GM12878 (cell line): ENCODE results near the gene GID8. TPM values are rescaled to one million over a fixed set of nuclear protein-coding genes. Genes with fewer than 3 reads are reported as not detected.
"Not testable (repeated sequence)": the region's sequence is repeated elsewhere in the genome, so short reads cannot be mapped to it uniquely, and the experiment has no call there.

Source experiments
- ATAC-seq: fragments of 200-7000 bp; cut with Tn5 transposase; 3 replicates; pipeline ENCODE4 v1.9.1; 2020; ENCODE audit warnings: mild to moderate bottlenecking, moderate library complexity
- BruUV-seq: library from RNA; stranded (reverse); fragments of 400-500 nt; replicated peaks from 2 replicates; lab custom pipeline; 2021; lab: Mats Ljungman, UMichigan
- CTCF ChIA-PET: fragments of 300-600 bp; sonication (Branson Sonifier 250); formaldehyde crosslinking; extraction: SDS; loops from one replicate; lab custom pipeline; 2021; ENCODE audit warnings: inconsistent platforms; lab: Yijun Ruan, JAX
- POLR2A ChIA-PET: fragments of 350-600 bp; formaldehyde crosslinking; extraction: SDS; loops from one replicate; lab custom pipeline; 2021; ENCODE audit warnings: inconsistent platforms; lab: Charles Lee
- RAD21 ChIA-PET: fragments of 300-600 bp; sonication (Branson Sonifier 250); formaldehyde crosslinking; loops from one replicate; lab custom pipeline; 2023; ENCODE audit warnings: antibody characterized with exemption; ENCODE audit not compliant: unreplicated experiment; lab: Charles Lee
- SMC1A ChIA-PET: fragments of 300-600 bp; sonication (Branson Sonifier 250); formaldehyde crosslinking; loops from one replicate; lab custom pipeline; 2023; ENCODE audit not compliant: unreplicated experiment, uncharacterized antibody; lab: Charles Lee
- DNase-seq: peaks from one replicate; pipeline ENCODE4 v3.0.0-alpha.2; 2011; ENCODE audit warnings: low read depth, low spot score
- FAIRE-seq: peaks from 3 replicates; lab custom pipeline; 2011; peaks lifted over from hg19 to GRCh38; lab: Jason Lieb, UNC
- H2AFZ ChIP-seq: 2 replicates; pipeline ENCODE4 v1.6.0; 2011; ENCODE audit warnings: low read depth, low read length, control low read depth; ENCODE audit not compliant: control insufficient read depth
- H3K27ac ChIP-seq: 2 replicates; pipeline ENCODE4 v1.5.1; 2011; ENCODE audit warnings: control low read depth; ENCODE audit not compliant: control insufficient read depth, insufficient read depth
- H3K27me3 ChIP-seq, 2 experiments: replicated peaks in 1 of 2; 2 replicates each; pipeline versions ENCODE4 v1.6.0 to v1.6.1; 2011; ENCODE audit warnings: low read length in 1 of 2; ENCODE audit not compliant: control insufficient read depth in 2 of 2, insufficient read depth in 2 of 2
- H3K36me3 ChIP-seq, 2 experiments: 2 replicates each; pipeline ENCODE4 v1.5.1; 2011; ENCODE audit warnings: low read length in 1 of 2; ENCODE audit not compliant: control insufficient read depth in 2 of 2, insufficient read depth in 2 of 2
- H3K4me1 ChIP-seq: 2 replicates; pipeline ENCODE4 v1.6.1; 2011; ENCODE audit warnings: mild to moderate bottlenecking, low read length, moderate library complexity, mixed read lengths; ENCODE audit not compliant: control insufficient read depth, insufficient read depth
- H3K4me2 ChIP-seq: 2 replicates; pipeline ENCODE4 v1.6.0; 2011; ENCODE audit warnings: control low read depth; ENCODE audit not compliant: control insufficient read depth, insufficient read depth
- H3K4me3 ChIP-seq: fragments of 200-600 bp; sonication (generic); 2 replicates; pipeline ENCODE4 v1.5.1; 2016
- H3K79me2 ChIP-seq: 2 replicates; pipeline ENCODE4 v1.6.0; 2011; ENCODE audit warnings: low read length; ENCODE audit not compliant: control insufficient read depth, insufficient read depth
- H3K9ac ChIP-seq: 2 replicates; pipeline ENCODE4 v1.8.0; 2011; ENCODE audit warnings: low read length, control low read depth, mixed read lengths; ENCODE audit not compliant: control insufficient read depth, insufficient read depth
- H3K9me3 ChIP-seq: replicated peaks from 3 replicates; pipeline ENCODE4 v1.5.1; 2011; ENCODE audit warnings: mild to moderate bottlenecking, low read length; ENCODE audit not compliant: control insufficient read depth, insufficient read depth
- H4K20me1 ChIP-seq: 2 replicates; pipeline ENCODE4 v1.6.0; 2011; ENCODE audit not compliant: control insufficient read depth, insufficient read depth
- IKZF1 ChIP-seq: fragments of 450-650 bp; conservative IDR thresholded peaks from 2 replicates; pipeline ENCODE4 v1.6.1; 2017; ENCODE audit warnings: antibody characterized with exemption, mild to moderate bottlenecking
- IKZF2 ChIP-seq, 2 experiments: fragments of 450-650 bp; IDR thresholded peaks; 2 replicates each; pipeline ENCODE4 v1.6.1; 2017; ENCODE audit warnings: mild to moderate bottlenecking in 2 of 2, moderate library complexity in 2 of 2
- SMARCA5 ChIP-seq: fragments of 450-650 bp; IDR thresholded peaks from 2 replicates; pipeline ENCODE4 v1.6.1; 2017; ENCODE audit warnings: mild to moderate bottlenecking
- USF1 ChIP-seq: IDR thresholded peaks from 2 replicates; pipeline ENCODE4 v1.6.1; 2011; ENCODE audit warnings: borderline replicate concordance, low read depth, mild to moderate bottlenecking, moderate library complexity, mixed read lengths, low read length; ENCODE audit not compliant: insufficient read depth; ENCODE audit errors: extremely low read length
- WGBS: methylation state at CpG from one replicate; pipeline ENCODE4 v1.1.6; 2016; ENCODE audit warnings: low lambda C conversion rate; ENCODE audit not compliant: insufficient replicate concordance, insufficient coverage; ENCODE audit errors: missing lambda C conversion rate; 5-methylcytosine and 5-hydroxymethylcytosine counted together
- in situ Hi-C: fragments of 300-500 bp; cut with MboI; formaldehyde crosslinking; loops from 9 replicates; pipeline ENCODE4 v1.14.3; 2018; ENCODE audit warnings: mixed read lengths
- intact Hi-C: fragments of 100-400 bp; cut with micrococcal nuclease; formaldehyde crosslinking; loops from one replicate; pipeline ENCODE4 v1.14.2; 2022; ENCODE audit not compliant: unreplicated experiment
- polyA plus RNA-seq, 11 experiments: library from polyadenylated mRNA; depleted of rRNA in 4 of 11; unstranded in 6 of 11; stranded (reverse) in 5 of 11; fragments of >200 nt; fragmentation: Nextera tagmentation in 4 of 11; fragmentation: Illumina TruSeq in 1 of 11; extraction: Ambion mirVana in 4 of 11; extraction: Trizol in 1 of 11; gene quantifications; 1 replicate in 1 of 11; 2 replicates in 10 of 11; pipeline versions ENCODE4 v1.2.1 to v1.2.3, GENCODE V29; 2011 to 2016; ENCODE audit warnings: inconsistent platforms in 2 of 11, missing spikeins in 2 of 11, low read depth in 1 of 11
- total RNA-seq, 4 experiments: library from RNA; depleted of rRNA in 3 of 4; stranded (reverse); fragments of >200 nt in 3 of 4; fragmentation: Illumina TruSeq in 1 of 4; extraction: Trizol in 1 of 4; gene quantifications; 2 replicates each; pipeline versions ENCODE4 v1.2.1 to v1.2.3, GENCODE V29; 2013 to 2021

GID8 gene
- total and polyA plus RNA-seq, 10 of the 15 experiments (the other 5 are each of a cell fraction or from before 2014, with no cell fraction given), result 12.0 to 33.8 (median 22.2) TPM

- CTCF ChIA-PET, result interaction anchor here (0.7 to 12.5 kb wide), 4 partner anchors 11 to 22 kb away, joined by 3 to 92 read pairs (median 3); no protein-coding TSS in a partner anchor
- SMC1A ChIA-PET, result interaction anchor here (1.2 kb wide), 1 partner anchor 10 kb away, joined by 3 read pairs; no protein-coding TSS in a partner anchor
- RAD21 ChIA-PET, result no interaction called here
- H3K9ac ChIP-seq, result peak overlapping the region; percentile 38; the same call in 1 of the 2 replicates
- ATAC-seq, result no peak
- peaks cover 98% of the 10 kb centered on the region for H3K79me2 ChIP-seq
- H2AFZ ChIP-seq, result no peak overlapping the region
- in situ Hi-C loops (no loop called here), intact Hi-C loops (no loop called here)
- TF ChIP-seq SMARCA5 (peak; percentile 59; the same call in 1 of the 2 replicates), USF1 (no peak), IKZF2 (IDR thresholded peaks at IDR 0.05) (no peak), IKZF1 (0 out of 2 replicates have a peak, but pooled peaks have one; percentile 17)
- no peak for FAIRE-seq
- peaks cover 20% of the 10 kb centered on the region for H4K20me1 ChIP-seq
- H3K27me3 ChIP-seq, result no peaks in the 10 kb centered on the region
- peak overlapping the region; percentile 17 for H3K27ac ChIP-seq
- H3K4me3 ChIP-seq, result peak overlapping the region; percentile 48
- 16% methylated on average over 14 of the region's 14 CpGs for WGBS
- H3K4me1 ChIP-seq, result peaks cover 53% of the 10 kb centered on the region
- no TSS peak for BruUV-seq
- DNase-seq, result no peak
- POLR2A ChIA-PET, result interaction anchor here (1.8 kb wide), 1 partner anchor 32 kb away, joined by 6 read pairs; no protein-coding TSS in a partner anchor
- H3K4me2 ChIP-seq, result peak overlapping the region; percentile 75
- H3K9me3 ChIP-seq, result no peaks in the 10 kb centered on the region
- no peaks in the 10 kb centered on the region; a peak in 1 of 4 replicates for H3K36me3 ChIP-seq
Measured at GRCh38 chr20:62922451-62922921, 15.5 kb upstream of the GID8 start.

- H3K27me3 ChIP-seq, H3K9ac ChIP-seq, H3K36me3 ChIP-seq, BruUV-seq, in situ Hi-C loops, ATAC-seq, FAIRE-seq, DNase-seq, RAD21 ChIA-PET, H3K9me3 ChIP-seq, intact Hi-C loops, H2AFZ ChIP-seq: not testable (repeated sequence)
- H3K27ac ChIP-seq, result 0 out of 2 replicates have a peak overlapping the region, but pooled peaks have one; percentile 11
- ChIA-PET SMC1A (interaction anchor here (1.0 to 1.2 kb wide), 2 partner anchors 11 to 15 kb away, joined by 3 to 4 read pairs; no protein-coding TSS in a partner anchor), POLR2A (interaction anchor here (1.8 kb wide), 1 partner anchor 31 kb away, joined by 6 read pairs; no protein-coding TSS in a partner anchor), CTCF (interaction anchor here (0.7 to 12.5 kb wide), 5 partner anchors 10 to 30 kb away, joined by 3 to 92 read pairs (median 3); no protein-coding TSS in a partner anchor)
- H4K20me1 ChIP-seq, result peaks cover 19% of the 10 kb centered on the region
- peak overlapping the region; percentile 75 for H3K4me2 ChIP-seq
- H3K79me2 ChIP-seq, result peaks cover 98% of the 10 kb centered on the region
- H3K4me1 ChIP-seq, result peaks cover 47% of the 10 kb centered on the region
- 41% methylated on average over 17 of the region's 17 CpGs for WGBS
- peak overlapping the region; percentile 48 for H3K4me3 ChIP-seq
Measured at GRCh38 chr20:62923059-62923668, 14.8 kb upstream of the GID8 start.
